Measurements from ENCODE around the gene UBAP1L. TPM values are rescaled to one million over a fixed set of nuclear protein-coding genes. Genes with fewer than 3 reads are reported as not detected.
A peak's percentile ranks its signal among the peaks of the same experiment; 100 is the strongest.

The UBAP1L gene
- total RNA-seq, 1 donor from 2014 or later: 4.6 TPM

GRCh38 chr15:65056868-65057548, 58.0 kb downstream of the UBAP1L start:
- Mint-ChIP-seq H3K36me3 (ENCODE audit: unreplicated experiment) (no peaks in the 10 kb centered on the region), H3K27ac (ENCODE audit: unreplicated experiment) (no peak overlapping the region), H3K4me1 (ENCODE audit: low read depth, unreplicated experiment) (peaks cover 4% of the 10 kb centered on the region), H3K27me3 (ENCODE audit: unreplicated experiment) (peaks cover 10% of the 10 kb centered on the region), H3K4me3 (ENCODE audit: unreplicated experiment) (no peak overlapping the region), H3K9me3 (ENCODE audit: unreplicated experiment) (peaks cover 1% of the 10 kb centered on the region)
- no peak for DNase-seq
- no peak for TF ChIP-seq CTCF (IDR thresholded peaks at IDR 0.05; ENCODE audit: partially characterized antibody, unreplicated experiment)

GRCh38 chr15:65056106-65056505, 58.9 kb downstream of the UBAP1L start:
- no peak for DNase-seq
- no peak overlapping the region for H3K4me3 Mint-ChIP-seq (ENCODE audit: unreplicated experiment)
- peaks cover 5% of the 10 kb centered on the region for H3K4me1 Mint-ChIP-seq (ENCODE audit: low read depth, unreplicated experiment)
- H3K27ac Mint-ChIP-seq (ENCODE audit: unreplicated experiment): no peak overlapping the region
- peaks cover 11% of the 10 kb centered on the region for H3K27me3 Mint-ChIP-seq (ENCODE audit: unreplicated experiment)
- H3K9me3 Mint-ChIP-seq (ENCODE audit: unreplicated experiment): peaks cover 3% of the 10 kb centered on the region
- TF ChIP-seq CTCF (IDR thresholded peaks at IDR 0.05; ENCODE audit: partially characterized antibody, unreplicated experiment): no peak
- H3K36me3 Mint-ChIP-seq (ENCODE audit: unreplicated experiment): no peaks in the 10 kb centered on the region

- Mint-ChIP-seq H3K4me1 (ENCODE audit: low read depth, unreplicated experiment) (peaks cover 8% of the 10 kb centered on the region), H3K36me3 (ENCODE audit: unreplicated experiment) (no peaks in the 10 kb centered on the region), H3K4me3 (ENCODE audit: unreplicated experiment) (no peak overlapping the region), H3K9me3 (ENCODE audit: unreplicated experiment) (peaks cover 3% of the 10 kb centered on the region), H3K27me3 (ENCODE audit: unreplicated experiment) (peaks cover 11% of the 10 kb centered on the region), H3K27ac (ENCODE audit: unreplicated experiment) (no peak overlapping the region)
- no peak for TF ChIP-seq CTCF (IDR thresholded peaks at IDR 0.05; ENCODE audit: partially characterized antibody, unreplicated experiment)
- DNase-seq: no peak
Measured at GRCh38 chr15:65055201-65055870, 59.7 kb downstream of the UBAP1L start.

- Mint-ChIP-seq H3K27ac (ENCODE audit: unreplicated experiment) (peak overlapping the region; percentile 59), H3K4me1 (ENCODE audit: low read depth, unreplicated experiment) (peaks cover 16% of the 10 kb centered on the region), H3K36me3 (ENCODE audit: unreplicated experiment) (no peaks in the 10 kb centered on the region), H3K9me3 (ENCODE audit: unreplicated experiment) (peaks cover 5% of the 10 kb centered on the region), H3K27me3 (ENCODE audit: unreplicated experiment) (peaks cover 13% of the 10 kb centered on the region), H3K4me3 (ENCODE audit: unreplicated experiment) (no peak overlapping the region)
- peak; percentile 92 for DNase-seq
- peak; percentile 94 for TF ChIP-seq CTCF (IDR thresholded peaks at IDR 0.05; ENCODE audit: partially characterized antibody, unreplicated experiment)
Measured at GRCh38 chr15:65054333-65055200, 60.4 kb downstream of the UBAP1L start.
